Cortex of kidney (tissue), 1 donor: ENCODE data around the gene FGF6.

ENCODE experiments used
- DNase-seq: peaks from one replicate; lab custom pipeline; 2025; lab: John Stamatoyannopoulos, UW

Gene FGF6

DNA sequence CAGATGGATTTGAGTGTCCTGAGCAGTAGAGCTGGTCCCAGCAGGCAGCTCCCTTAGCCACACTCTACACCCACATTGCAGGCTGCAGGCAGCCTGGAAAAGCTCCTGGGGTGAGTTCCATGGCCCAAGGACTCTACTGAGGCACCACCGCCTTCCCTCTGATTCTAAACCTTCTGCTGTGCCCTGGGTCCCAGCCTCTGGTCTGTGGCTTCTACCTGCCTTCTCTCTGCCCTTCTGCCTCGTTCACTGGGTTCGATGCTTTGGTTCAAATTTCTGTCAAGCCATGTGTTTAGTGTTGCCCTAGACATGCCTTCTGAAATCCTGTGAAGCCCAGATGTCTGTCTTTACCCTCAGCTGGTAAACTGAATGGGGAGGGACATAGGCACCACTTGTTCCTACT lies 1.5 kb upstream of the FGF6 start:
- no peak for DNase-seq

GRCh38 chr12:4446335-4446734 lies 720 bp upstream of the FGF6 start:
- no peak for DNase-seq

- DNase-seq = no peak
Observed at GRCh38 chr12:4444031-4444430, 1.6 kb downstream of the FGF6 start.

DNA sequence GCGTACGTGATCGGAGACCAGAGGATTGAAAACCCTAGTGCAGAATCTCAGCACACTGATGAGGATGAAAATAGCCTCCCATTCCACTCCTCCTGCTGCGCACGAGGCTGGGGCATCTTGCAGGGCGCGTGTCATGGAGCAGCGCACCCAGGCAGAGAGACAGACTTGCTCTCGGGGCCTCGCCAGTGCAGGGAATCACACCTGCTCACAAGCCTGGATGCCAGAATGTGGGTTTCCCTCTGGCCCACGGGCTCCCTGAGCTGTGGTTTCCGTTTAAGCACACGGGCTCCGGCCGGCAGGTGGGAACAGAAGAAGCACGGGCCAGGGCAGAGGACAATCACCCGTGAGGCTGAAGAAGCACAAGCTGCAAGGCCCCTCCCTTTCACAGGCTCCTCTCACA lies 2.0 kb downstream of the FGF6 start:
- DNase-seq = no peak

- no peak for DNase-seq
Observed at GRCh38 chr12:4441355-4442335, 4.0 kb downstream of the FGF6 start.

DNA sequence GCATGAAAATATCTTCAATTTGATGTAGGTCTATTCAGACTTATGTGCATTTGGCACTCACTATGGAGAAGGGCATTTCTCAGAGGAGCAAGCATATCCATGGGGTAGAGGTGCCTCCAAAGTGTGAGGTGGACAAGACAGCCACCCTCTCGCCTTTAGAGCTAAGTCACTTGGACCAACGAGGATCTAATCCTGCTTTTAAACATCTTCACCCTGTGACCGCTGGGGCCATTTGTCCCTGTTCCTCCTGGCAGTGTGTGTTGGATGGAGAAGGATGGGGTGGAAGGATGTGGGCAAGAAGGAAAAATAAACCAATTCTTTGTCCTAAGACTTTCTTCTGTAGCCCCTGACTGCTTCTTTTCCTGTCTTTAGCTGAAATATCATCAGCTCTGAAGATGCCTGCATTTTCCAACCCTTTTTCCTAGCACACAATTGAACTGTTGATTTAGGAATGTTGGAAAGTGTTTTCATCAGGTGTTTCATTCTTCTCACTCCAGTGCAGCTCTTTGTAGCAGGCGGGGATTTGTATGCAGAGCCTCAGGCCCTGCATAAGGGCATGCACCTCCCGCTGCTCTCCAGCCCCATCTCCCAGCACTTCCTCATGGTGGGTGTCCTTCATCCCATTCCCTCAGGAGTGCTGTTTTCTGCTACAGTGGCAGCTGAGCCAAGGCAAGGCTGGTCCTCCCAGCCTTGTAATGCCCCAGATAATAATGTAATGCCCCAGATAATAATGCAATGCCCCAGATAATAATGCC lies 5.3 kb downstream of the FGF6 start:
- no peak for DNase-seq

DNA sequence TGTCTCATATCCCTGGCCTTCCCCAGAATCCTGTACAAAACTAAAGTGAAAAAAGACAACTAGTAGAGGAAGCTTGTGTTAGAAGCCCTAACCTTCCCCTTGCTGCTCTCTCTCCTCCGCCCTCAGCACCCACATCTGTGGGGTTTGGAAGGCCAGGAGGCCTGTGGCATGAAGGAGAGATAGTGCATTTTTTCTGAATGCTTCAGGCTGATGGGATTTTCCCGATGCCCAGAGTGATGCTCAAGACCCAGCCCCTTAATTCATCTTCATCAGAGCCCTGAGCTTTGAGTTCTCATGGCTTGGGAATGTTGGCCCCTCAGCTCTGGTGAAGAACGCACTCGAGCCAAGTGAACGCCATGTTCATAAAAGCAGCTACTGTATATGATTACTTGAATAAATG lies 5.9 kb downstream of the FGF6 start:
- DNase-seq = no peak

GRCh38 chr12:4438834-4439596 lies 6.6 kb downstream of the FGF6 start:
- no peak for DNase-seq

- no peak for DNase-seq
Observed at GRCh38 chr12:4435537-4435936, 10.1 kb downstream of the FGF6 start.

DNA sequence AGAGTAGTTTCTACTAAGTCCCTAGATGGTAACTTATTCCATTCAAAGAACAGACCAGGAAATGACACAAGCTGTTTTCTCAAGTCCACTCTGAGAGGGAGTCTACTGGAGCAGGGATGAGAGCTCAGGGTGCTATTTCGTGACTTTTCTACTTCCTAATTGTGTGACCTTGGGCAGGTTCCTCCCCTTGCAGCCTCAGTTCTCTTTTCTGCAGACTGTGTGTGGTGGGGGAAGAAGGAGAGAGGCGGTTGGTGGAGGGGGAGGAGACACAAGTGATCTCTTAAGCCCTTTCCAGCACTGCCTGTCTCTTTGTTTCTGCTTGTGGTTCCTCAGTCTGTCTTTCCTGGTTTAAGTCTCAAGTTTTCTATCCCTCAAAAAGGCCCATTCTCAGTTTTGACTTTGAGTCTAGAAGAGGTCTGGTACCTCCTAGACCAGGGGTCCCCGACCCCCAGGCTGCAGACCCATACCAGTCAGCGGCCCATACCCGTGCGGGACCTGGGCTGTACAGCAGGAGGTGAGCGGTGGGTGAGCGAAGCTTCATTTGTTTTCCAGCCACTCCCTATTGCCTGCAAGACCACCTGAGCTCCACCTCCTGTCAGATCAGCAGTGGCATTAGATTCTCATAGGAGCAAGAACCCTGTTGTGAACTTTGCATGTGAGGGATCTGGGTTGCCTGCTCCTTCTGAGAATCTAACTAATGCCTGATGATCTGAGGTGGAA lies 10.7 kb downstream of the FGF6 start:
- no peak for DNase-seq

- no peak for DNase-seq
Observed at GRCh38 chr12:4434301-4434700, 11.3 kb downstream of the FGF6 start.

GRCh38 chr12:4433745-4434058 lies 11.9 kb downstream of the FGF6 start:
- DNase-seq = no peak

GRCh38 chr12:4432878-4433744 lies 12.5 kb downstream of the FGF6 start:
- DNase-seq = no peak

- no peak for DNase-seq
Observed at GRCh38 chr12:4431866-4432265, 13.7 kb downstream of the FGF6 start.

DNA sequence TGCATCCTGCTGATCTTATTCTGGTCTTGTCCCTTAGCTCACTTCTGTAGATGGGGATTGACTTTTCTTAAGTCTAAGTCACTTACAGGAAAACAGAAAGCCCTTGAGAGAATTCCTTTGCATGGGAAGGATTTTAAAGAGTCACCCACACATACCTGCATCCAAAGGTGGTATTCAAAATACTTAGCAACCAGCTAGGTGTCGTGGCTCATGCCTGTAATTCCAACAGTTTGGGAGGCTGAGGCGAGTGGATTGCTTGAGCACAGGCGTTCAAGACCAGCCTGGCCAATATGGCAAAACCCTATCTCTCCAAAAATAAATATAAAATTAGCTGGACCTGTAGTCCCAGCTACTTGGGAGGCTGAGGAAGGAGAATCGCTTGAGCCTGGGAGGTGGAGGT lies 14.2 kb downstream of the FGF6 start:
- DNase-seq = no peak

DNA sequence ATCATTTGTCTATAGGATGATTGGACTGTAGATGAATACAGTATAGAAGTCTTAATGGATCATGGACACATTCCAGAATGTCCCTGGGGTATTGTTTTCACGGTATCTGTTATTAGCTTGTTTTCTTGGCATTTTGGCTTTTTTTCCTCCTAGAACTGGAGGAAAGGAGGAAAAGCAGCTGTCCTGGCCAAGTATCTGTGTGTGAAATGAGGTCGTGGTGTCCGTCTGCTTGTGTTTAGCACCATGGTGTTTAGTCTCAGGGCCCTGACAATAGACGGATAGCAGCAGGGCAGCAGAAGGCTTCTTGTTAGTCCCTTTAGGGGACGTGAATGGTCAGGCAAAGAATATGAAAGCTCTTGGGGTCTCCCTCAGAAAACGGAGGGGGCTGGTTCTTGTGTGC lies 21.2 kb downstream of the FGF6 start:
- no peak for DNase-seq

- DNase-seq = no peak
Observed at GRCh38 chr12:4423528-4424195, 22.0 kb downstream of the FGF6 start.

- no peak for DNase-seq
Observed at GRCh38 chr12:4422985-4423384, 22.6 kb downstream of the FGF6 start.

DNA sequence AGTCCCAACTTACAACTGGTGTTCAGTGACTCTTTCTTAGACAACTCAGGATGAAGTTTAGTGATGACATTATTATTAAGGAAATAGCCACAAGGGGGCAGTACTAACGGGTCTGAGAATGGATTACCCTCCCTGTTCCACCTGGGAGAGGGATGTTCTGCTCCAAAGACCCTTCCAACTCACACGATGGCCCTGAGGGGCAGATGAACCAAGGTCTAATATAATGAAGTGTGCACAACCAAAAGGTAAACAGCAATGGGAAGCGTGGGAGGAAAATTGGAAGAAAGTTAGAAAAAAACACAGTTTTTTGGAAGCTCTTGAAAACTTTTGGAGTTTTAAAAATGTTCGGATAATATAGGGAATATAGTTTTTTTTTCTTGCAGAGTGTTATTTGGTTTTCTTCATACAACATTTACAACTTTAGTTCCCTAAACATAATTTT lies 24.0 kb downstream of the FGF6 start:
- DNase-seq = no peak

DNA sequence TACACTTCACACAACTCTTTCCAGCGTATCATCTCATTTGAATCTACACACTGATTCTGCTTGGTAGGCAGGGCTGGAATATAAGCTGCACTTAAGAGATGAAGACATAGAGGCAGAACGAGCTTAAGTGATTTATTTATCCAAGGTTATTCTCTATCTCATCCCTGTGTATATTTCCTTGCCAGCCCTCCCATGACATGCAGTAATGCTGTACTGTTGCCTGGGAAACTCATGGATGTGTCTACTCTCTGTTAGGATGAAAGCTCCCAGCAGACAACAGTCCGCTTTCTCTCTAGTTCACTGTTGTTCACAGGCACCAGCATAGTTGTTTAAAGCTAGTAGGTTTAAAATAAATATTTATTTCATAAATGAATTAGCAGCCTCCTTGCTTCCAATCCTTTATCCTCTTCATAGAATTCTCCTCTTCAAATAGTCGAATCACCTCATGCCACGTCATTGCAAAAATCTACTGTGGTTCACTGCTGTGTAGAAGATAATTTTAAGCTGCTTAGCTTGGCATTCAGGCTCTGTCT lies 25.4 kb downstream of the FGF6 start:
- DNase-seq = no peak
